ENCODE measurements around the gene MAGI2.
"Not testable (repeated sequence)": the region's sequence is repeated elsewhere in the genome, so short reads cannot be mapped to it uniquely, and the experiment has no call there.

Gene MAGI2

GRCh38 chr7:79451580-79451979 lies 1.9 kb downstream of the MAGI2 start:
- no peak for DNase-seq (ENCODE audit: low read depth)

- not testable (repeated sequence) for DNase-seq (ENCODE audit: low read depth)
Observed at GRCh38 chr7:79442766-79443165, 10.7 kb downstream of the MAGI2 start.

- no peak for DNase-seq (ENCODE audit: low read depth)
Observed at GRCh38 chr7:79436378-79436777, 17.1 kb downstream of the MAGI2 start.

GRCh38 chr7:79434867-79435266 lies 18.6 kb downstream of the MAGI2 start:
- DNase-seq (ENCODE audit: low read depth): no peak

- no peak for DNase-seq (ENCODE audit: low read depth)
Observed at GRCh38 chr7:79434098-79434497, 19.4 kb downstream of the MAGI2 start.

- DNase-seq (ENCODE audit: low read depth): no peak
Observed at GRCh38 chr7:79430391-79430790, 23.1 kb downstream of the MAGI2 start.

- no peak for DNase-seq (ENCODE audit: low read depth)
Observed at GRCh38 chr7:79425665-79426064, 27.8 kb downstream of the MAGI2 start.

- DNase-seq (ENCODE audit: low read depth): no peak
Observed at GRCh38 chr7:79421751-79422150, 31.7 kb downstream of the MAGI2 start.

- peak; percentile 77 for DNase-seq (ENCODE audit: low read depth)
Observed at GRCh38 chr7:79420464-79420863, 33.0 kb downstream of the MAGI2 start.

- no peak for DNase-seq (ENCODE audit: low read depth)
Observed at GRCh38 chr7:79414910-79415309, 38.6 kb downstream of the MAGI2 start.

- no peak for DNase-seq (ENCODE audit: low read depth)
Observed at GRCh38 chr7:79412915-79413314, 40.6 kb downstream of the MAGI2 start.

GRCh38 chr7:79412438-79412837 lies 41.0 kb downstream of the MAGI2 start:
- DNase-seq (ENCODE audit: low read depth): no peak

GRCh38 chr7:79410345-79410744 lies 43.1 kb downstream of the MAGI2 start:
- no peak for DNase-seq (ENCODE audit: low read depth)

GRCh38 chr7:79407351-79407750 lies 46.1 kb downstream of the MAGI2 start:
- no peak for DNase-seq (ENCODE audit: low read depth)

- no peak for DNase-seq (ENCODE audit: low read depth)
Observed at GRCh38 chr7:79406371-79406770, 47.1 kb downstream of the MAGI2 start.

GRCh38 chr7:79405368-79405767 lies 48.1 kb downstream of the MAGI2 start:
- no peak for DNase-seq (ENCODE audit: low read depth)

- DNase-seq (ENCODE audit: low read depth): no peak
Observed at GRCh38 chr7:79403879-79404278, 49.6 kb downstream of the MAGI2 start.

- no peak for DNase-seq (ENCODE audit: low read depth)
Observed at GRCh38 chr7:79403451-79403850, 50.0 kb downstream of the MAGI2 start.

GRCh38 chr7:79401254-79401653 lies 52.2 kb downstream of the MAGI2 start:
- DNase-seq (ENCODE audit: low read depth): no peak

GRCh38 chr7:79400222-79400621 lies 53.2 kb downstream of the MAGI2 start:
- DNase-seq (ENCODE audit: low read depth): no peak

- no peak for DNase-seq (ENCODE audit: low read depth)
Observed at GRCh38 chr7:79398138-79398749, 55.2 kb downstream of the MAGI2 start.

- no peak for DNase-seq (ENCODE audit: low read depth)
Observed at GRCh38 chr7:79386688-79387422, 66.6 kb downstream of the MAGI2 start.

- DNase-seq (ENCODE audit: low read depth): no peak
Observed at GRCh38 chr7:79381921-79382320, 71.5 kb downstream of the MAGI2 start.

- no peak for DNase-seq (ENCODE audit: low read depth)
Observed at GRCh38 chr7:79377097-79377496, 76.4 kb downstream of the MAGI2 start.
